Hematopoietic multipotent progenitor cell treated with erythropoietin and hydrocortisone succinate and interleukin-3 and kit ligand, for 17 days (in vitro differentiated cells): ENCODE measurements around the gene TCF7L2.

ENCODE experiments used
- DNase-seq: peaks from one replicate; pipeline ENCODE4 v3.0.0-alpha.2; 2015; ENCODE audit warnings: low spot score

Gene TCF7L2

DNA sequence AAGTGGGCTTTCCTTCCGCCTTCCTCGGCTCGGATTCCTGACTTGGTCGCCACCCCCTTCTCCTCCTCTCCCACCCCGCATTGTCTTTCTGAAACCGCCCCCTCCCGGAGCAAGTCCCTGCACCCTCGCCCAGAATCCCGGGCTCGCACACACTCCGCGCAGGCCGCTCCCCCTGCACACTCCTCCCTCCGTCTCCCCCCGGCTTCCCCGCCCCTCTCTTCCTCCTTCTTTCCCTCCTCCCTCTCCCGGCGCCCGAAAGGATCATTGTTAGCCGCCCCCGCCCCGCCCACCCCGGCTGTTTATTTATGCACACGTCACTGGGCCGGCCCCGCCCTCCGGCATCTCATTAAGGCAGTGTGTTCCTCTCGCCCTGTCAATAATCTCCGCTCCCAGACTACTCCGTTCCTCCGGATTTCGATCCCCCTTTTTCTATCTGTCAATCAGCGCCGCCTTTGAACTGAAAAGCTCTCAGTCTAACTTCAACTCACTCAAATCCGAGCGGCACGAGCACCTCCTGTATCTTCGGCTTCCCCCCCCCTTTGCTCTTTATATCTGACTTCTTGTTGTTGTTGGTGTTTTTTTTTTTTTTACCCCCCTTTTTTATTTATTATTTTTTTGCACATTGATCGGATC lies at the start of gene TCF7L2:
TSS of gene TCF7L2 (plus strand) at position 373 of the 633 bp plus-strand sequence. CDS start 510 bp downstream, outside the sequence.
- DNase-seq: peak; percentile 12

DNA sequence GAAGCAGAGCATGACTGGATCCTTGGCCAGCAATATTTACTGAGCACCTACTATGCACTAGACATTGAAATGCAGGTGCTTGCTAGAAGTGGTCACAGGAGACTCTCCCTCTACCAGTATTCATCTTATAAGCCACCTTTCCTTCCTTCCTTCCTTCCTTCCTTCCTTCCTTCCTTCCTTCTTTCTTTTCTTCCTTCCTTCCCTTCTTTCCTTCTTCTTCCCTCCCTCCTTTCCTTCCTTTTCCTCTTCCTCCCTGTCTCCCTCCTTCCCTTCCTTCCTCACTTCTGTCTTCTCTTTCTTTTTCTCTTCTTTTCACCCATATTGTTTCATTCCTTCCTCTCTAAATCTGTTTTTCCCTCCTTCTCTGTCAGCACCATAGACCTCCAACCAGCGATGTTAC lies 47.3 kb upstream of the TCF7L2 start:
- DNase-seq: no peak

DNA sequence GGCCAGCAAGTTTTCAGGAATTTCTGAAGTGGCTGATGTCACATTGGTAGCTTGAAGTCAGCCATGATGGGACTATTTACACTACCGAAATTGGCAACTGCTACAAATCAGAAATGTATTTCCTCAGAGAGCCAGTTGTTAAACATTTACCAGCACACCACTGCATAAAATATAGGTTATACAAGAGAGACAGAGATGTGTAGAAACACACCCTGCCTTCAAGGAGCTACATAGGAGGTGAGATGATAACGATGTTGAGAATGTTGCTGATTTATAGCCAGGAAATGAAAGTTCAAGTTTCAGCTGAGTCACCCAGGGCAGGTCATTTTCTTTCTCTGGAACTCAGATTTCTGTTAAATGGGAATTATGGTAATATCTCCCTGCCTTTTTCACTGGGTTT lies 46.0 kb upstream of the TCF7L2 start:
- no peak for DNase-seq

DNA sequence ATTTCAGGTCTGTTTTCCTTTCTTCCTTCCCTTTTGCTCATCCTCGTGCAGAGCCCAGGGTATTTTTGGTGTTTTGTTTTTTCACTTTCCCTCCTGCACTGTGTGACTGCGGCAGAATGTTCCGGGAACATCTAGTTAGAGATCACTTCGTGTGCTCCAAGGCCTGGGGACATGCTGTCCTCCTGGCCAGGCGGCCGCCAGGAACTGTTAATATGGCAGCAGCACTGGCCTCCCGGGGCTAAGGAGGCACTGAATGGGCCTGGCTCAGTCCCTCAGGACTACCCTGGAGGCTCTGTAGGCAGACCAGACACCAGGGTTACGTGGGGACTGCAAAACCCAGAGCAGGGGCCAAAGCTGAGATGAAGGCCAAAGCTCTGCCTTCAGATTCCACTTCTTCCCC lies 43.1 kb upstream of the TCF7L2 start:
- DNase-seq: no peak

DNA sequence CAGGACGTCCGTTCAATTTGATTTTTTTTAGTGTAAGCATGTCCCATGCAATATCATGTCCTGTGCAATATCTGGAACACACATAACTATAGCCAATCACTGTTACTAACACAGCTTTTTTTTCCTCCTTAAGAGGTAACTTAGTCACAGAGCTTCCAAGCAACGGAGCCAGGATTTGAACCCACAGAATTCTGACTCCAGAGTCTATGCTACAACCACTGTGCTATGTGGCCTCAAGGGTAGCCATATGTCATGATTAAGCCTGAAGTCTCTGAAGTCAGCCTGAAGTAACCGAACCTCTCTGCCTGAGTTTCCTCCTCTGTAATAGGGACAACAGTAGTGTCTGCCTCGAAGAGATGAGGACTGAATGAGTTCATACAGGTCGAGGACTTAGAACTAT lies 42.2 kb upstream of the TCF7L2 start:
- no peak for DNase-seq

DNA sequence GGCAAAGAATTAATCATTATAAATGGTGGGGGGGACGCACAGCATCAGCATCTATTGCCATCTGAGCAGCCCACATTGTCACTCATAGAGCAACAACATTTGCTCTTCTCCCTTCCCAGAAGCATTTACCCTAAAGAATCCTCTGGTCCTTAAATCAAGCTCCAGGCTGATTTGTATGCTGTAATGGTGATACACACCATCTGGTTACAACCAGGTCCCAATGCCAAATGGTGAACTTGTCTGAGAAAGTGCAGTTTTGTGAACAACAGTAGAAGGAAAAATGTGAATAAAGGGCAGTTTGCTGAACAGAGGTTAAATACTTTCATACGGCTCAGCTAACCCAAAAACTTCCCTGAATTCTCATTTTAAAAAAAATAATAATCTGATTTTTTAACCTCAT lies 38.8 kb upstream of the TCF7L2 start:
- no peak for DNase-seq

DNA sequence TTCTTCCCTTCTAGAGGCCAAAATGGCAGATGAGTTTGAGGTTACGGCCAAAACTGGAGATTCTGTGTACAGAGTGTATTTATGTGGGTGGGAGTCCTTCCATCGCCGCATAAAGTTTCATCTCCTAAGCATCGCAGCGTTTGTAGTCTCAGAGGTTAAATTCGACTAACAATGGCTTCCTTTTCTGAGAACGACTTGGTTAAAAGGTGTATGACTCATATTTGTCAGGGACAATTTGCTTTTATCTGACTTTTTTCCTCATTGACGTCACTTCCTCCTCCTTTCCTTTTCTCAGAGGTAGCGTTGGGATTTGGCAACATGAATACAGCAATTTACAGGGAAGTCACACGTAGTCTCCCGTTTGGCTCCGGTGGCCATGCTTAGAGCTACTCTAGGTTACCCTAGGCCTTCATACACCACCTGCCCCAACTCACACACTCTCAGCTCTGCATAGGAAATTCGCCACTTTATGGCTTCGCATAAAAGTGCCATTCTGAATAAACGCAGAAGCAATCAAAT lies 37.6 kb upstream of the TCF7L2 start:
- no peak for DNase-seq

DNA sequence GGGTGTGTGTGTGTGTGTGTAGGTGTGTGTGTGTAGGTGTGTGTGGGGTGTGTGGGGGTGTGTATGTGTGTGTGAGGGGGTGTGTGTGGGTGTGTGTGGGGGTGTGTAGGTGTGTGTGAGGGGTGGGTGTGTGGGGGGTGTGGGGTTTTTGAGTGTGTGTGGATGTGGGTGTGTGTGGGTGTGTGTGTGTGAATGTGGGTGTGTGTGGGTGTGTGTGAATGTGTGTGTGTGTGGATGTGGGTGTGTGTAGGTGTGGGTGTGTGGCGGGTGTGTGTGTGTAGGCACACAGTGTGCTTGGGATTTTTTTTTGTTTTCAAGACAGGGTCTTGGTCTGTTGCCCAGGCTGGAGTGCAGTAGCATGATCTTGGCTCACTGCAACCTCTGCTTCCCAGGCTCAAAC lies 36.8 kb upstream of the TCF7L2 start:
- DNase-seq: no peak

DNA sequence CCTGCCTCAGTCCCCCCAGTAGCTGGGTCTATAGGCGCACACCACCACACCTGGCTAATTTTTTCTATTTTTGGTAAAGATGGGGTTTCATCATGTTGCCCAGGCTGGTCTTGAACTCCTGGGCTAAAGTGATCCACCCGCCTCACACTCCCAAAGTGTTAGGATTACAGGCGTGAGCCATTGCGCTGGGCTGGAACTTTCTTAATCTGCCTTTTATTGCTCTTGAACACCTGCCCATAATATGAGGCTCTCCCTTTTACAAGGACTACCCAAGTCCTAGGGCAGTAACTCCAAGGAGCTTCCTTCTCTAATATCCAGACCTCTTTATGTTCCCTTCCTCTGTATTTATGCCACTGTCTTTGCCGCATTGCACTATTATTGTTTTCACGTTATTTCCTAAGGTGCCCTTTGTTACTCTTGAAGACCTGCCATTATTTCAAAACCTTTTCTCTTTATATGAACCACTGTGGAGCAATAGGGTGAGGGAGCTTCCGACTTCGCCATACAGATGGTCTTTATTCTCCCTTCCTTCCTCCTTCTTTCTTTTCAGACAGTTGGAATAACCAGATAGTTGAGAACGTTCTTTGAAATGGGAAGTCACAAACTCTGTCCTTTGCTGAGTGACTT lies 36.3 kb upstream of the TCF7L2 start:
- no peak for DNase-seq

DNA sequence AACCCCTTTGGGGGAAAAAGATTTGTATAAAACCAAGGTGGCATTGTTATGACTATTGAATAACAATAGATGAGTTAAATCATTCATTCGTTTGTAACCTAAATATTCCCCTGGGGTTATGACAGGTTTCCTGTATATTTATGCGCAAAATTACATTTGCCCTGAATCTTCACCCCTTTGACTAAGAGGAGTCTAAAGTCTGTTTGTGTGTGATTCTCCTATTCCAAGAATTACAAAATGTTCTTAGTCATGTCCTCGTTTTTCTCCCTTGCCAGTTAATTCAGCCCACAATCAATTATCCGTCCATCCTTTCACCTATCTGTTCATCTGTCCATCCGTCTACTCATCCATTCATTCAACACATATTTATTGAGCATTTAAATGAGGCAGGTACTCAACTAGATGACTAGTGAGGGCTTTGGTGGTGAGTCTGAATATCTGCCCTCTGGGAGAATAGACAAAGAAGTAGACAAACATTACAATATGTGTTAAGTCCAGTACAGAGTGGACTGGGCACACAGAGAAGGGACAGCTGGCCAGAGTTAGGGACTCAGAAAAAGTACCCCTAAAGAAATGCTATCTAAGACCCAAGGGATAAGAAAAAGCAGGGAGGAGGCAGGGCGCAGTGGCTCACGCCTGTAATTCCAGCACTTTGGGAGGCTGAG lies 35.6 kb upstream of the TCF7L2 start:
- DNase-seq: no peak

DNA sequence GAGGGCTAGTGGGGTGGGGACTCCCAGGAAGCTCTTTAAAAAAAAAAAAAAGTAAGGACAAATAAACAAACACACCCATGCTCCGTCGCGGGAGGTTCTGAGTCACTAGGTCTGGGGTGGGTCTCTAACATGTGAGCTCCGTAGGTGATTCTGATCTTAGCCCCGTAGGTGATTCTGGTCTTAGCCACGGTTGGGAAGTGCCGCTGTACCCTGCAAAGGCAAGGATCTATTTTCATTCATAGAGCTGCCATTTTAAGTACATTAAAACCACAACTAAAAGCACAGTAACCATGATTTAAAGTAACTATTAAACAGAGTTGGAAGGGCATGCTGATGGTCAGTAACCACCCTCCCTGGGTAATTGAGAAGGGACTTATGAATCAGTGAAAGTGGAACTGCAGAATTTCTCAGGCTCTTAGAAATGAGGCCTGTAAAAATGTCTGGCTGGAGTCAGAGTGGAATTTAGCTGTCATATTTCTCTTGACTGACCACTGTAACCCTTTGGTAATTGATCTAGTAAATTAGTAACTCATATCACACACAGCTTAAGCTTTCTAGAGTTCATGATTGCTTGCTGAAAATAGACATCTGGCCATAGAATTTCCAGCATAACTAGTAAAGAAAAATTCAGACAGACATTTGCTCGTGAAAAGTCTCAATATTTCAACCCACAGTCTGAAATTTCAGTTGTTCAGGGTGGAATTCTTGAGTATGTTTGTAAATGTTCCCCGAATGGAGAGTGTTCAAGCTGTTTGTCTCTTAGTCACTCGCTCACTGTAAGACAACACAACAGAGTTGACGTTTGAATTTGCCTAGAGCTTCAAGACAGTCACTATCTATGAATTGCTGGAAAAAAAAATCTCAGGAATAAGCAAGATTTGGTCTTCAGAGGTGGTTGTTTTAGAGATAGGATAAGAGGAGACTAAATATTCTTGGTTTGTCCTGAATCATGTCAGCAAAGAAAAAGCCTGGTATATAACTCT lies 34.2 kb upstream of the TCF7L2 start:
- no peak for DNase-seq

DNA sequence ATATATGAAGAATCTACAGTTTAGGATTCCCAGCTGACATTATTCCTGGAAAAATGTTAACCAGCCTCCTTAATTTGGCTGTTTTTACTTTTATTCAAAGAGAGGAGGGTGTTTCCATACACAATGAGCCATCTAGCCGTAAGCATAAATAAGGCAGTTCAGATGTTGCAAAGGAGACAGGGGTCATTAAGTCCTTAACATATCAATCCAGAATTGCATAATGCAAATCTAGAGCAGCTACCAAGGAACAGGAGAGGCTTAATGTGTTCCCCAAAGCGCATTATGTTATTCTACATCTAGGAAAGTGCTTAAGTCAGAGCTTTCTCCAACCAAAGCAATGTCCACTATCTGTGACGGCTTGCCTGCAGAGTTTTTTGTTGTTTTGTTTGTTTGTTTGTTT lies 32.4 kb upstream of the TCF7L2 start:
- DNase-seq: no peak

DNA sequence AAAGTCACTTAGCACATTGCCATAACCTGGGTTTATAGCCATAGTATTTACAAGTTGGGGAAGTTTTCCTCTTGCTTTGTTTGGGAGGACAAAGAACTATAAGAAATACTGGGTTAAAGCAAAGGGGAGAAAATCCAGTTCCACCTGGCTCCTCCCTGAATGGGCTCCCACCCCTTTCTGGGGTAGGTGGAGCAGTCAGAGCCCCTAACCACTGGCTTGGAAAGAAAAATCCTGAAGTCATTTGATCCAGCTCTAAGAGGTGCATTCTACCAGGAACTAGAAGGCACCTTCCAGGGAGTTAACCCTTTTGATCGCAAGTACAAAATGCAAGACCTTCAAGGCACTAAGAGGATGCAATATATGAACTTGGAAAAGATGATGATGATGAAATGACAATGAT lies 31.3 kb upstream of the TCF7L2 start:
- no peak for DNase-seq

DNA sequence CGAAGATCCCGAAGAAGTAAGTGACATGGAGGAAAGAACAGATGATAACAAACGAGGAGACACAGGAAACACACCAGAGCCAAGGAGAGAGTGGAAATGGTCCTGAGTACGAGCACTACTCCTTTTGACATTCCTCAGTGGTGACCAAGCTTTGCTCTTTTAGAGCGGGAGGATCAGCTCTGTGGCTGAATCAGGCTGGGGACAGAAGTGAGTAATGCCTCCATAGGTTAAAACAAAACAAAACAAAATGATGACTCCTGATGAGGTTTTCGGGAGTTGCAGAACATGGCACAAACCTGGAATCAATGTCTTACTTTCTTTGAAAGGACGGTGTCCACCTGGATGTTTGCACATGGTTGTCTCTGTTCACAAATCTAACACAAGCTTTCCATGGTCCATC lies 30.3 kb upstream of the TCF7L2 start:
- no peak for DNase-seq

DNA sequence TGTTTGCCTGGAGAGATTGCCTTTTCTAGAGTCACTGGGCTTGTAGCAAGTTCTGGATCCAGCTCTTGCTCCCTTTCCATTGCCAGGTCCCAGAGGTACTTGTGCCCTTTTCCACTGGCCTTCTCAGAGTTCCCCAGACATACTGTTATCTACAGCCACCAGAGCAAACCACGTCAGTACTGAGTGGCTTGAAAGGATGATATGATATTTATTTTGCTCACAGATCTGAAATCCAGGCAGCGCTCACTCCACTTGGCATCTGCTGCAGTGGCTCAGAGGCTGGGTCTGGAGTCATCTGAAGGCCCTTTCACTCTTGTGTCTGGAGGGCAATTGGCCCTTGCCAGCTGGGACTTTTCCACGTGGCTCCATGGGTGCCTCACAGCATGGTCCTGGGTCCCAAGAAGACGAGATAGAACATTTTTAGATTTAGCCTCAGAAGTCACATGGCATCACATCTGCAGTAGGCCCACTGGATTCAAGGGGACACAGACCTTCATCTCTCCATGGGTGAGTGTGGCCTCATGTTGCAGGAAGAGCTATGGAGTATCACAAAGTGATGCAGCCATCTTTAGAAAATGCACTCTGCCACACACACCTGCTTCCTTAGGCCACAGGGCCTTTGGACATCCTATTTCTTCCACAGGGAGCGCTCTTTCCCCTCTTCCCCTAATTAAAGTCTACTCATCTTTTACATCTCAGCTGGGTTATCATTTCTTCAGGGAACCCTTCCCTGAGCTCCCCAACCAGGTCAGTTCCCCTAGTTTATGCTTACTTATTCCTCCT lies 22.9 kb upstream of the TCF7L2 start:
- no peak for DNase-seq

DNA sequence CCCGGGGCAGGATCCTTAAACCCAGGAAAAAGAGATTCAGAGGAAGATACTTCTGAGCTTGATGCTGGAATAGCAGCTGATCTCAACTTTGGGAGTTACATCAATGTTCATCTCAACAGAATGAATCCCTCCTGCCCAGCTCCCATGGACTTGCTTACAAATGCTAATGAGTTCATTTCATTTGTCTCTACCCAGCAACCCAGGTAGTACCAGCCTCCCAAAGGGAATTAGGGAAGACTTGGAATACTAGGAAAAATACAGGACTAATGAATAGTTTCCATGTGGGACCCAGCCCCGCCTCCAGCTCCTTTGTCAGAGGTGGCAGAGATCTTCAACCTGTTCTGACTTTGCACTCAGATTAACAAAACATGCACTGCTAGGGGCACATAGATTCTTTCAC lies 22.1 kb upstream of the TCF7L2 start:
- no peak for DNase-seq

DNA sequence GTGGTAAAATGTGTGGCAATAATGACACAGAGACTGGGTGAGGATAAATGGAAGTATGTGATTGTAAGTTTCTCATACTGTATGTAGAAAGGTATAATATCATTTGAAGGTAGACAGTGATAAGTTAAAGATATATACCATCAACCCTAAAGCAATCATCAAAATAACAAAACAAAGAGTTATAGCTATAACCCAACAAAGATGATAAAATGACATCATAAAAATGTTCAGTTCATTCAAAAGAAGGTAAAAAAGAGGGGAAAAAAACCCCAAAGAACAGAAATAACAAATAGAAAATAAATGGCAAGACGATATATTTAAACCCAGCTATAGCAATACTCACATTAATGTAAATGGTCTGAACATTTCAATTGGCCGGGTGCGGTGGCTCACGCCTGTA lies 17.4 kb upstream of the TCF7L2 start:
- no peak for DNase-seq

DNA sequence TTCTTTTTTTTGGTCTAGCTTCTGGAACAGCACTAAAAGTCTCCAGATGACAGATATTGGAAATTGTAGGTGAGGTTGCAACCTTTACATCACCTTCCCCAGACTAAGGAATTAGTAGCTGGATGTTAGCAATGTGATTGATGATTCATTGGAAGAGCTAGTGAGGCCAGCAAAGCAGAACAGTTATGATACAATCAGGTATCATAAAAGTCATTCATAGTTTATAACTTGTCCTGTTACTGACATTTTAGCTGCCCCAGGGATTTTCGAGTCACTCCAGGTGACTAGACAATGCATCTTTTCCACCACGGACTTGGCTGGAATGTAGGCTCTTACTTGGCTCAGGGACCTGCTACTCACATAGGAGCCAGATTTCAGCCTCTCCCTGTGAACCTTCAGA lies 15.9 kb upstream of the TCF7L2 start:
- DNase-seq: no peak

DNA sequence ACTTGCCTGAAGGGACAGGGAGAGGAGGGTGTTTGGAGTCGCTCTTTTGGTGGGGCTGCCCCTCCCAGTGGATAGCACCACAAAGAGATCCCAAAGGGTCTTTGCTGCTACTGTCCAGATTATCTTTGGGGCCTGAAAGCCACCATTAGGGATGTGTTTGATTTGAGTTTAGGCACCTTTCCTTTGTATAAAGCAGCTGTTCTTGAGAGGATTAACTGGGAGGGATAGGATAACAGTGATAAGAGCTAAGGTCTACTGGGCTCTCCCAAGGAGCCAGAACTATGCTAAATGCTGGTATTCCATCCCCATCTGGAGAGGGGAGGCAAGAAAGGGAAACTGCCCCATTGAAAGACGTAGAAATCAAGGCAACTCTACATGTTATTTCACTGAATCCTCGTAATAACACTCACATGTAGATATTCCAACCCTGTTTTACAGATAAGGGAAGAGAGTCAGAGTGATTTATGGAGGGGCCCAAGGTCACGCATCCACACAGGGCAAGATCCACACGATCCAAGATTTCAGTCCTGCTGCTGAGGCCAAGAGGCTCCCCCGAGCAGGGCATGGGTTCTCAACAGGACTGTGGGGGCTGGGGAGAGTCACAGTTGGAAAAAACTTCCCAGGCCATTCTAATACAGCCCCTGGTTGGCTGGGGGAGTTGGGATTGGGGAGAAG lies 11.1 kb upstream of the TCF7L2 start:
- DNase-seq: no peak

DNA sequence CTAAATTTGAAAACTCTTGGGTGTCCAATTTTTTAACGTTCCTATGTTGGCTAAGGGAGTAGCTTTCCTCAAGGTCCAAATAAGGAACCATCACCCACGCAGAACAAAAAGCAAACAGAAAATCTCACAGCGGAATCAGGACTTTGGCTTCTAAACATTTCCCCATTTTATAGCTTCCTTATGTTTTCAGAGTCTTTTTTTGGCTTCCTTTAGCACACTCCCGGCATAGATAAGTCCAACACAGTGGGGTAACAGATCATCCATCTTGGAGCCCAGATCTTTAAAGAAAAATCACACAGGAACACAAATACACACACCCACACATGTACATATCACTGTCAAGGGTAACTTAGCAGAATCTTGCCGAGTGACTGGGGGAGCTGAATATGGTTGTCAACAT lies 4.2 kb upstream of the TCF7L2 start:
- DNase-seq: no peak

DNA sequence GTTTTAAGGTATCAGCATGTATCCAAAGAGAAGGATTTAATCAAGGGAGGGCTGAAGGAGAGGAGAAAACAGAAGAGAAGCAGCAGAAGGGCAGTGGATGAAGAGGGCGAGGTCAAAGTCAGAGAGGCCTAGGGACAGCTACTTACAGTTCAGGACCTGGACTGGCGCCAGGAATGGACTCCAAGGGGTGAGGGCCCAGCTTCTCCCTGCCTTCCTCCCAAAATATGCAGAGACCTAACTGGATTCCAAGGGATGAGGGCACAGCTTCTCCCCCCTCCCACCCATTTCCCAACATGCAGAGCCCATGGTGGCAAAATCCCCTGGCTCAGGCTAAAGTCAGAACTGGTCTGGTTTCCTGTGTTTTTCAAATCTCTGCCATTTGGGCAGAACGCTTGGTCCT lies 3.4 kb upstream of the TCF7L2 start:
- no peak for DNase-seq
